Stimulated activated CD8-positive, alpha-beta memory T cell treated with anti-CD3 and anti-CD28 coated beads, Interleukin-7, amount 100 ng/mL, for 24 hours (primary cell): ENCODE data around the gene MAN1A2.

Experiments used
- DNase-seq: peaks from one replicate; pipeline ENCODE4 v3.0.0-alpha.2; 2020; ENCODE audit warnings: low read depth

The MAN1A2 gene

DNA sequence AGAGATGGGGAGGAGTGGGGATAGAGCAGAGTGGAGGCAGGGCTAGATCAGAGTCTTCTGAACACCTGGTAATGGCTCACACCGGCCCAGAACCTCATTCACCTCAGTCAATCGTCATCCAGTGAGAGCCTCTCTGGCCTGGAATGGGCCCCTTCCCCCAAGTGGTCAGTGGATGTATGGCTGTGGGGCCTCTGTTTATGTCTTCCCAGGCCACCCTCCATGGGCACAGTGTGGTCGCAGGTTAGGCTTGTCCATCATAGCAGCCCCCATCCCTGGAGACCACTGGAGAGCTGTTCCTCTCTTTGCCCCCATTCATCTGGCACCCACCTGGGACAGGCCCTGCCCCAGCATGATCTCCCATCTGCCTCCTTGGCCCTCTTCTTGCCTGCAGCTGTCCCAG, 209.0 kb downstream of the MAN1A2 start:
- no peak for DNase-seq

DNA sequence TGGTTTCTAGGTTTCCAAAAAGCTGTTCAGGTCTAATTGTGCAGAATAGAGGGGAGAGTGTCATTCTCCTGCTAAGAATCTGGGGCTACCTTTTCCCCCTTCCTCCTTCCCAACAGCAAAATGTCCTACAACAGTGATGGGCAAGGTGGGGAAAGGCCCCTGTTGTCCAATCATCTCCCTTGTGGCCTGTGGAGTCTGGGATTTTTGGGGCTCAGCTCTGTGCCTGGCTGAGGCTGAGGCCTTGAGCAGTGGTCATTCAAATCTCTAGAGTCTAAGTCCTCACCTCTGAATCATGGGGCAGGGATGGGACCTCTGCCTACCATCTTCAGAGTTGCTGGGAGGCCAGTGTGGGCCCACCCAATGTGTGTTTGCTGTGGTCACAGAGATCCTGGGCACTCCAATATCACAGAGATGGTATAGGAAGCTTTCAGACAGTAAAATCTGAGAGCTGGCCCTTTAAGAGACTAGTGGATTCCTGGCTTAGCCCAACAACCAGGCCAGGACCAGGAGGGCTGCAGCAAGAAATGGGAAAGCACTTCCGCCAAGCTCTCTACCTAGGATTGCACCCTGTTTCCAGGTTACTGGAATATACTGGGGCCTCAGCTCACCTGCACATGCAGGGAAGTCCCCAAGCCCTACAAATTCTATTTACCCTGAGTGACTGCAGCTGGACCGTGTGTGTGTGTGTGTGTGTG, 210.1 kb downstream of the MAN1A2 start:
- no peak for DNase-seq

DNA sequence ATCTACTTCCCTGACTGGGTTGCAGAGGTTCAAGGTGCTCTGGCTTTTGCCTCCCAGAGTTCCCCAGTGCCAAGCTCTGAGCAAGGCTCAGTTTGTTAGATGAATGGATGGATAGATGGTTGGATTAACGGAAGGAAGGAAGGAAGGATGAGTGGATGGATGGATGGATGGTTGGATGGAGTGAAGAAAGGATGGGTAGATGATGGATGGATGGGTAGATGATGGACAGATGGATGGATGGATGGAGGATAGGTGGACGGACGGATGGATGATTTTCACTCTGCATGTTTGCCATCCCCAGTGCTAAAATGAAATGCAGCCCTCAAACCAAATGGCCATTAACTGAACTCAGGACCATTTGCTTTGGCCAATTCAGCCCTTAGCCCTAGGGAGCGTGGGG, 211.2 kb downstream of the MAN1A2 start:
- no peak for DNase-seq
